H9 (cell line): ENCODE results near the gene PRKX. TPM values are rescaled to one million over a fixed set of nuclear protein-coding genes. Genes with fewer than 3 reads are reported as not detected.

Source experiments
- DNase-seq: peaks from one replicate; pipeline ENCODE4 v3.0.0-alpha.2; 2017
- H2AFZ ChIP-seq: one replicate; pipeline ENCODE4 v1.6.1; 2013; ENCODE audit warnings: mild to moderate bottlenecking, low read length, control low read depth, moderate library complexity
- H2AK5ac ChIP-seq: 2 replicates; pipeline ENCODE4 v1.6.1; 2013; ENCODE audit warnings: low read length, control low read depth, mixed read lengths; ENCODE audit not compliant: insufficient read length
- H2BK120ac ChIP-seq: one replicate; pipeline ENCODE4 v1.6.1; 2013; ENCODE audit warnings: low read depth, mild to moderate bottlenecking, low read length, control low read depth, inconsistent platforms; ENCODE audit not compliant: poor library complexity, severe bottlenecking
- H2BK12ac ChIP-seq: 2 replicates; pipeline ENCODE4 v1.6.1; 2013; ENCODE audit warnings: low read length, control low read depth, mixed read lengths, low read depth; ENCODE audit not compliant: insufficient read length
- H2BK15ac ChIP-seq: 2 replicates; pipeline ENCODE4 v1.6.1; 2013; ENCODE audit warnings: low read depth, low read length, control low read depth
- H2BK20ac ChIP-seq: one replicate; pipeline ENCODE4 v1.6.1; 2013; ENCODE audit warnings: low read depth, mild to moderate bottlenecking, low read length, control low read depth, inconsistent platforms; ENCODE audit not compliant: poor library complexity, severe bottlenecking
- H2BK5ac ChIP-seq: 2 replicates; pipeline ENCODE4 v1.6.1; 2013; ENCODE audit warnings: low read length, control low read depth, mixed read lengths; ENCODE audit not compliant: insufficient read length
- H3K14ac ChIP-seq: 2 replicates; pipeline ENCODE4 v1.6.1; 2013; ENCODE audit warnings: low read length, control low read depth; ENCODE audit not compliant: insufficient read depth
- H3K18ac ChIP-seq: 2 replicates; pipeline ENCODE4 v1.6.1; 2013; ENCODE audit warnings: low read depth, mild to moderate bottlenecking, mixed read lengths, low read length, control low read depth; ENCODE audit not compliant: insufficient read length
- H3K23ac ChIP-seq: 2 replicates; pipeline ENCODE4 v1.6.1; 2013; ENCODE audit warnings: low read length, control low read depth, mixed read lengths, low read depth; ENCODE audit not compliant: insufficient read length
- H3K23me2 ChIP-seq: 2 replicates; pipeline ENCODE4 v1.6.1; 2013; ENCODE audit warnings: low read depth, mild to moderate bottlenecking, mixed read lengths, low read length, control low read depth; ENCODE audit not compliant: insufficient read length, poor library complexity, severe bottlenecking
- H3K27ac ChIP-seq: 2 replicates; pipeline ENCODE4 v1.5.1; 2013; ENCODE audit warnings: low read length, control low read depth, mixed read lengths, low read depth; ENCODE audit not compliant: insufficient read length
- H3K27me3 ChIP-seq: 2 replicates; pipeline ENCODE4 v1.6.1; 2013; ENCODE audit warnings: low read length, control low read depth, inconsistent platforms; ENCODE audit not compliant: insufficient read depth
- H3K4ac ChIP-seq: 2 replicates; pipeline ENCODE4 v1.6.1; 2013; ENCODE audit warnings: low read depth, mild to moderate bottlenecking, control low read depth, inconsistent platforms, low read length, moderate library complexity
- H3K4me1 ChIP-seq: 2 replicates; pipeline ENCODE4 v1.6.1; 2013; ENCODE audit warnings: low read length, control low read depth, inconsistent platforms; ENCODE audit not compliant: insufficient read depth
- H3K4me2 ChIP-seq: 2 replicates; pipeline ENCODE4 v1.6.1; 2013; ENCODE audit warnings: low read length, control low read depth, mixed read lengths; ENCODE audit not compliant: insufficient read length, insufficient read depth
- H3K56ac ChIP-seq: 2 replicates; pipeline ENCODE4 v1.6.1; 2013; ENCODE audit warnings: low read depth, mild to moderate bottlenecking, mixed read lengths, low read length, control low read depth; ENCODE audit not compliant: insufficient read length
- H3K79me1 ChIP-seq: 2 replicates; pipeline ENCODE4 v1.6.1; 2013; ENCODE audit warnings: low read depth, mild to moderate bottlenecking, moderate library complexity, low read length, control low read depth, inconsistent platforms; ENCODE audit not compliant: insufficient read depth, poor library complexity, severe bottlenecking
- H3K79me2 ChIP-seq: 2 replicates; pipeline ENCODE4 v1.6.1; 2013; ENCODE audit warnings: low read length, control low read depth, inconsistent platforms; ENCODE audit not compliant: insufficient read depth
- H3K9ac ChIP-seq: 2 replicates; pipeline ENCODE4 v1.6.1; 2013; ENCODE audit warnings: low read length, control low read depth, mixed read lengths; ENCODE audit not compliant: insufficient read length; ENCODE audit errors: extremely low read depth
- H3K9me3 ChIP-seq: one replicate; pipeline ENCODE4 v1.6.1; 2013; ENCODE audit warnings: low read depth, low read length, inconsistent platforms; ENCODE audit not compliant: control insufficient read depth
- H3T11ph ChIP-seq: one replicate; pipeline ENCODE4 v1.6.1; 2013; ENCODE audit warnings: mild to moderate bottlenecking, low read length, control low read depth, inconsistent platforms
- H4K20me1 ChIP-seq: one replicate; pipeline ENCODE4 v1.6.1; 2013; ENCODE audit not compliant: control insufficient read depth, insufficient read length, insufficient read depth
- H4K5ac ChIP-seq: 2 replicates; pipeline ENCODE4 v1.6.1; 2013; ENCODE audit warnings: low read depth, mild to moderate bottlenecking, mixed read lengths, low read length, control low read depth; ENCODE audit not compliant: insufficient read length
- H4K8ac ChIP-seq: replicated peaks from 2 replicates; pipeline ENCODE4 v1.6.1; 2013; ENCODE audit warnings: low read length, control low read depth, mixed read lengths, low read depth; ENCODE audit not compliant: insufficient read length
- H4K91ac ChIP-seq: 2 replicates; pipeline ENCODE4 v1.6.1; 2013; ENCODE audit warnings: low read depth, mild to moderate bottlenecking, moderate library complexity, mixed read lengths, low read length, control low read depth; ENCODE audit not compliant: insufficient read length
- H3K27ac Mint-ChIP-seq, 3 experiments: 2 replicates in 2 of 3; 3 replicates in 1 of 3; pipeline ENCODE4 v1.8.0; 2020 to 2021; ENCODE audit warnings: mixed read lengths in 3 of 3, mild to moderate bottlenecking in 1 of 3, moderate library complexity in 1 of 3
- H3K27me3 Mint-ChIP-seq: 2 replicates; pipeline ENCODE4 v1.8.0; 2021; ENCODE audit warnings: low read depth, mild to moderate bottlenecking, moderate library complexity, mixed read lengths
- H3K36me3 Mint-ChIP-seq, 3 experiments: 2 replicates in 2 of 3; 3 replicates in 1 of 3; pipeline ENCODE4 v1.8.0; 2020 to 2021; ENCODE audit warnings: low read depth in 3 of 3, mixed read lengths in 3 of 3; ENCODE audit not compliant: insufficient read depth in 1 of 3
- H3K4me1 Mint-ChIP-seq, 2 experiments: 2 replicates each; pipeline ENCODE4 v1.8.0; 2020; ENCODE audit warnings: mixed read lengths in 2 of 2
- H3K4me3 Mint-ChIP-seq, 2 experiments: 2 replicates in 1 of 2; 3 replicates in 1 of 2; pipeline ENCODE4 v1.8.0; 2020 to 2021; ENCODE audit warnings: mild to moderate bottlenecking in 2 of 2, mixed read lengths in 2 of 2, moderate library complexity in 1 of 2
- H3K9me3 Mint-ChIP-seq, 2 experiments: 2 replicates in 1 of 2; 3 replicates in 1 of 2; pipeline ENCODE4 v1.8.0; 2020; ENCODE audit warnings: mild to moderate bottlenecking in 2 of 2, mixed read lengths in 2 of 2, moderate library complexity in 1 of 2
- CTCF ChIP-seq: fragments of 200-600 bp; sonication (generic); conservative IDR thresholded peaks from 3 replicates; pipeline ENCODE4 v1.8.0; 2021; ENCODE audit warnings: antibody characterized with exemption, mild to moderate bottlenecking
- WGBS: extraction: QIAGEN DNeasy Blood & Tissue Kit; methylation state at CpG from one replicate; pipeline ENCODE4 v1.1.7; 2013; ENCODE audit warnings: missing lambda C conversion rate, low lambda C conversion rate, mixed read lengths; ENCODE audit not compliant: insufficient read length; ENCODE audit errors: extremely low coverage; 5-methylcytosine and 5-hydroxymethylcytosine counted together
- total RNA-seq: library from RNA; stranded (reverse); gene quantifications from 2 replicates; pipeline ENCODE4 v1.2.1, GENCODE V29; 2021

PRKX gene
- total RNA-seq, 1 experiment from 2014 or later: 108 TPM

DNA sequence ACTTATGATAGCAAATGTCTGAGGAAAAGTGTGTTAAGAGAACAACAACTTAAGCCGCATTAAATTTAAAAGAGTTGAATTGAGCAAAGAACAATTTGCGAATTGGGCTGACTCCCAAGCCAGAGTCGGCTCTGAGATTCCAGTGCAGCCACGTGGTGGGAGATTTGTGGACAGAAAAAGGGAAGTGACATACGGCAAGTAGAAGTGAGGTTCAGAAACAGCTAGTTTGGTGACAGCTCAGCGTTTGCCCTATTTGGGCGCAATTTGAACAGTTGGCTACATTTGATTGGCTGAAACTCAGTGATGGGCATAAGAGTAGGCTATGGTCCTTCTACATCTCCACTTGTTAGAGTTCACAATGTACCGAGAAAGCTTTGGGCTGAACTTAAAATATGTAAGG, 124.0 kb downstream of the PRKX start:
- no peak overlapping the region for H3K27ac Mint-ChIP-seq
- no peaks in the 10 kb centered on the region for H3K23me2 ChIP-seq

More for the DNA sequence above, 124.0 kb downstream of the PRKX start:
- H3K4ac ChIP-seq: no peak overlapping the region
- H3K9ac ChIP-seq: no peak overlapping the region
- no peak overlapping the region for H2BK12ac ChIP-seq
- no peak for DNase-seq
- no peak overlapping the region for H2BK120ac ChIP-seq
- H2BK15ac ChIP-seq: no peak overlapping the region
- no peak overlapping the region for H3T11ph ChIP-seq
- no peaks in the 10 kb centered on the region for H3K79me2 ChIP-seq
- H4K8ac ChIP-seq: no peak overlapping the region
- H3K9me3 Mint-ChIP-seq: peaks cover 3% of the 10 kb centered on the region in 2 experiments; a peak in 3 of 5 replicates
- peaks cover 0 to 4% (median 3%) of the 10 kb centered on the region in 3 experiments; a peak in 3 of 7 replicates for H3K36me3 Mint-ChIP-seq
- no CpG with 5 or more reads among the region's 8 CpGs for WGBS
- no peaks in the 10 kb centered on the region for H3K9me3 ChIP-seq
- no peak overlapping the region for H4K91ac ChIP-seq
- H3K56ac ChIP-seq: no peak overlapping the region
- no peak overlapping the region for H3K23ac ChIP-seq
- no peaks in the 10 kb centered on the region for H4K20me1 ChIP-seq
- no peak overlapping the region for H3K14ac ChIP-seq
- H2BK5ac ChIP-seq: no peak overlapping the region
- no peak overlapping the region for H3K4me2 ChIP-seq
- no peaks in the 10 kb centered on the region for H3K27me3 ChIP-seq
- H3K4me3 Mint-ChIP-seq: no peak overlapping the region
- H3K27me3 Mint-ChIP-seq: peaks cover 24% of the 10 kb centered on the region
- no peaks in the 10 kb centered on the region for H3K4me1 ChIP-seq
- no peak for TF ChIP-seq CTCF
- no peak overlapping the region for H3K18ac ChIP-seq
- H3K27ac ChIP-seq: no peak overlapping the region
- no peak overlapping the region for H2AFZ ChIP-seq
- H3K79me1 ChIP-seq: no peaks in the 10 kb centered on the region
- H2BK20ac ChIP-seq: no peak overlapping the region
- H3K4me1 Mint-ChIP-seq: peaks cover 23 to 35% of the 10 kb centered on the region in 2 experiments
- H2AK5ac ChIP-seq: no peak overlapping the region
- H4K5ac ChIP-seq: no peak overlapping the region
